Small intestine (tissue), 7 donors: ENCODE data around the gene PHACTR3. TPM values are rescaled to one million over a fixed set of nuclear protein-coding genes. Genes with fewer than 3 reads are reported as not detected.

ENCODE experiments used
- DNase-seq, 2 donors: peaks; one replicate each; pipeline versions ENCODE4 v3.0.0 to v3.0.0-alpha.2; 2013
- FAIRE-seq: peaks from 2 replicates; lab custom pipeline; 2012; peaks lifted over from hg19 to GRCh38; lab: Jason Lieb, UNC
- H3K27ac ChIP-seq, 3 donors: one replicate each; pipeline ENCODE4 v1.5.1; 2013; ENCODE audit warnings: low read length in 2 of 3, mild to moderate bottlenecking in 2 of 3, control low read depth in 1 of 3, inconsistent platforms in 1 of 3, low read depth in 1 of 3, moderate library complexity in 1 of 3
- H3K27me3 ChIP-seq, 3 donors: one replicate each; pipeline ENCODE4 v1.6.1; 2013; ENCODE audit warnings: low read length in 3 of 3, inconsistent platforms in 1 of 3; ENCODE audit not compliant: control insufficient read depth in 3 of 3, insufficient read depth in 3 of 3
- H3K36me3 ChIP-seq, 3 donors: one replicate each; pipeline ENCODE4 v1.6.1; 2013; ENCODE audit warnings: low read length in 3 of 3, inconsistent platforms in 1 of 3, low read depth in 1 of 3, mild to moderate bottlenecking in 1 of 3, moderate library complexity in 1 of 3; ENCODE audit not compliant: control insufficient read depth in 3 of 3, insufficient read depth in 2 of 3
- H3K4me1 ChIP-seq, 3 donors: one replicate each; pipeline ENCODE4 v1.6.1; 2013; ENCODE audit warnings: low read length in 2 of 3, inconsistent platforms in 1 of 3, low read depth in 1 of 3, mild to moderate bottlenecking in 1 of 3, moderate library complexity in 1 of 3; ENCODE audit not compliant: control insufficient read depth in 3 of 3, insufficient read depth in 2 of 3
- H3K4me3 ChIP-seq, 3 donors: one replicate each; pipeline ENCODE4 v1.5.1; 2013; ENCODE audit warnings: low read length in 3 of 3, control low read depth in 1 of 3, inconsistent platforms in 1 of 3, low read depth in 1 of 3, mild to moderate bottlenecking in 1 of 3, moderate library complexity in 1 of 3
- H3K9me3 ChIP-seq, 2 donors: one replicate each; pipeline ENCODE4 v1.6.1; 2013; ENCODE audit warnings: low read depth in 1 of 2, low read length in 1 of 2; ENCODE audit not compliant: control insufficient read depth in 2 of 2, insufficient read depth in 1 of 2
- WGBS, 3 donors: extraction: QIAGEN DNeasy Blood & Tissue Kit; methylation state at CpG; one replicate each; pipeline ENCODE4 v1.1.7; 2013; 5-methylcytosine and 5-hydroxymethylcytosine counted together
- polyA plus RNA-seq, 4 donors: library from polyadenylated mRNA; stranded (reverse) in 3 of 4; unstranded in 1 of 4; fragments of 200-250 nt in 3 of 4; fragments of 120-200 nt in 1 of 4; gene quantifications; one replicate each; pipeline versions ENCODE4 v1.2.1 to v1.2.3, GENCODE V29; 2013
- donor health status: healthy with polysubstance abuse.
- donor health status: control.
- donor health status: control.
- donor health status: Bipolar disorder and iron deficiency.
- donor health status: healthy.

Gene PHACTR3
- polyA plus RNA-seq, 4 donors, result 1.9 to 7.1 (median 4.9) TPM

DNA sequence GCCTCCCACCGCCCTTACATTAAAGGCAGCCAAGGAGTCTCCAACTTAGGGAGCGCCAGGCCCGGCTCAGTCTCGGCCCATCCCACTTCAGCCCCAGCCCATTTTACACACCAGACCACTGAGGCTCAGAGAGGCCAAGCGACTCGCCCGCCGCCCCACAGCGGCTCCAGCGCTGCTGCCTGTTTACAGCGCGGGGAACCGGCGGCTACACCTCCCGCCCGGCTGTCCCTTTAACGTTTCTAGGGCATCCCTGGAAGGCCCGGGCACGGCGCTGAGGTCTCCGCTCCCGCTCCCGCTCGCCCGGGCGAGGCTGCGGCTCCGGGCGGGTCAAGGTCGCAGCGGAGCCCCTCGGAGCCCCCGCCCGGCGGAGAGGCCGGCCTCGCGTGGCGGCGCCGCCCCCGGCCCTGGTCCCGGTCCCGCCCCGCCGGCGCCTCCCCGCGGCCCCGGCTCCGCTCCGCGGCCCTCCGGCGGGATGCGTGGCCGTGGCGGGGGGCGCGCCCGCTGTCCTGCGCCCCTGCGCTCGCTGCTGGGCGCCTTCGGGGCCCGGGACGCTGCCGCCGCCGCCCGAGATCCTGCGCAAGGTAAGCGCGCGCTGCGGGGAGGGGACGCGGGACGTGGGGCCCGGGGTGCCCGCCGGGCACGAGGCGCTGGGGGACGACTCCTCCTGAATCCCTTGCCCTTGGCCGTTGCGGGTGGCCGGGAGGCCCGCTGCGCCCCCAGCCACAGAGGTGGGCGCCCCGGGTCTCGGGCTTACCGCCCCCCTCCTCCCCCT, 27.1 kb upstream of the PHACTR3 start:
- no peaks in the 10 kb centered on the region for H3K9me3 ChIP-seq
- H3K27me3 ChIP-seq, result peaks cover 5 to 40% (median 10%) of the 10 kb centered on the region in 3 donors
- FAIRE-seq (no peak), DNase-seq (no peak)
- H3K4me1 ChIP-seq, result no peaks in the 10 kb centered on the region
- H3K4me3 ChIP-seq, result no peak overlapping the region
- 5 to 8% (median 5%) methylated on average over 72 to 95 of the region's 95 CpGs for WGBS, 3 donors
- H3K27ac ChIP-seq, result no peak overlapping the region
- H3K36me3 ChIP-seq, result no peaks in the 10 kb centered on the region

- H3K27ac ChIP-seq, result no peak overlapping the region
- H3K9me3 ChIP-seq, result no peaks in the 10 kb centered on the region
- H3K4me3 ChIP-seq, result no peak overlapping the region
- H3K4me1 ChIP-seq, result no peaks in the 10 kb centered on the region
- H3K36me3 ChIP-seq, result no peaks in the 10 kb centered on the region
- 56 to 58% (median 56%) methylated on average over 16 to 18 of the region's 18 CpGs for WGBS, 3 donors
- DNase-seq (no peak), FAIRE-seq (no peak)
- H3K27me3 ChIP-seq, result peaks cover 5 to 40% (median 10%) of the 10 kb centered on the region in 3 donors
These were observed 26.4 kb upstream of the PHACTR3 start for GRCh38 chr20:59577809-59578435.

- Histone ChIP-seq H3K9me3 (no peaks in the 10 kb centered on the region), H3K4me1 (no peaks in the 10 kb centered on the region), H3K27ac (no peak overlapping the region), H3K36me3 (no peaks in the 10 kb centered on the region), H3K4me3 (no peak overlapping the region), H3K27me3 (peaks cover 5 to 40% (median 10%) of the 10 kb centered on the region in 3 donors)
- 75 to 84% (median 79%) methylated on average over 18 of the region's 18 CpGs for WGBS, 3 donors
- no peak for FAIRE-seq
- DNase-seq, result no peak
These were observed 25.6 kb upstream of the PHACTR3 start for GRCh38 chr20:59578436-59579403.

DNA sequence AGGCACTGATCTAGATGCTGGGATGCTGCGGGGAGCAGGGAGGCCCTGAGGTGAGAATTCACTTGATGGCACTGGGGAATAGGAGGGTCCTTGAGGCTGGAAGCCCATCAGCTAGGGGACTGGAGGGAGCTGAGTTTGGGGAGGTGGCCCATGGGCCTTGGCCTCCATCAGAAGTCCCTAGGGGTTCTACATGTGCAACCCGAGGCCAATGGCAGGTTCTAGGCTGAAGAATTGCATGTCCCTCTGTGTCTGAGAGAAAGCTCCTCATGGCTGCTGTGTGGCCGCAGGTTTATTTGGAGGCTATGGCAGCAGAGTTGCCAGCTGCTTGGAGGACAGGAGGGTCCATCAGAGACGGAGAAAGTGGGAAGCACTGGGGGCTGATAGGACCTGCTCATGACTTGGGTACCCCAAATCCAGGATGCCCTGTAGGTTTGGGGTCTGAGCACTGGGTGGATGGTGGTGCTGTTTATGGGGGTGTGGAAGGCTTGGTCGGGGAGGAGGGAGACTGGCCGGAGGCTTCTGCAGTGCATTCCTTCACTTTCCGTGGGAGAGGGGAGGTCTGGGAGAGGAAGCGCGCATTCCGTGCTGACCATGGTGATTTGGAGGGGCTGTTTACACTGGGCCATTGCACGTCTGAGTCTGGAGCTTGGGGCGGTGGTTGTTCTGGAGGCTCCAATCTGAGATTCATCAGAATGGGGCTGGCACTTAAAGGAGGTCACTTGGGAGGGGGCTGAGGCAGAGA, 24.8 kb upstream of the PHACTR3 start:
- no peak for FAIRE-seq
- no peaks in the 10 kb centered on the region for H3K36me3 ChIP-seq
- no peaks in the 10 kb centered on the region for H3K4me1 ChIP-seq
- H3K27ac ChIP-seq, result no peak overlapping the region
- no peak for DNase-seq
- H3K9me3 ChIP-seq, result no peaks in the 10 kb centered on the region
- H3K27me3 ChIP-seq, result peaks cover 5 to 40% (median 10%) of the 10 kb centered on the region in 3 donors
- WGBS, 3 donors, result 56 to 62% (median 58%) methylated on average over 12 of the region's 12 CpGs
- H3K4me3 ChIP-seq, result no peak overlapping the region

DNA sequence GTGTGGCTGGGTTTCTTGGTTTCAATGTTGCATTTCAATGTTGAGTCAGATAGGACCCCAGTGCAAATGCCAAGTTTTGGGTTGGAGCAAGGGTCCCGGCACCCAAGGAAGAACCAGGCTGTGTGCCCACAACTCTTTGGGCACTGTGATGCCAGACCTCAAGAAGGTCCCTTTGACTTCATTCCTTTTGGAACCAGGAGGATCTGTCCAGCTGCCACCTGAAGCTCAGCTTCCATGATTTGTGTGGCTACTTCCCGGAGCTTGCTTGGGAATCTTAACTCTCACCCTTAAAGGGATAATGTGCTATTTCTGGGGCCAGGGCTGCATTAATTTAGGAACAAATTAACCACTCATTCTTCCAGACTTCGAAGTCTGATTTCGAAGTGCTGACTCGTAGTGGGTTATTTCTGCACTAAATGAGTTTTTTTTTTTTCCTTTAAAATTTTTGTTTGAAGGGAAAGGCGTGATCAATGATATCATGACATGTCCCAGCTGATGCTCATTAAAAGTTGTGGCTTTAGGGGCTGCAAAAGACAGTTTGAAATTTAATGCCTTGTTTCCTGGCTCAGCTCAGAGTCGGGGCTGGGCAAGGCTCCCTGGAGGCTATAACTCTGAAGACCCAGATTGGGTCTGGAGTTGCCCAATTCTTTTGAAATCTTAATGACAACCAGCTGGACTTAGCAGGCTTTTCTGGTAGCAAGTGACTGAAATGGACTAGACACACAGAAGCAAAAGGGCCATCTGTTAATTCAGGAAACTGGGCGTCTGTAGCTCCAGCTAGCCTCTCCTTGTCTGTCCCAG, 24.0 kb upstream of the PHACTR3 start:
- DNase-seq (no peak), FAIRE-seq (no peak)
- Histone ChIP-seq H3K4me3 (no peak overlapping the region), H3K4me1 (no peaks in the 10 kb centered on the region), H3K27ac (no peak overlapping the region), H3K9me3 (no peaks in the 10 kb centered on the region), H3K36me3 (no peaks in the 10 kb centered on the region), H3K27me3 (peaks cover 5 to 37% (median 10%) of the 10 kb centered on the region in 3 donors)
- WGBS, 3 donors, result 51 to 54% (median 54%) methylated on average over 8 of the region's 8 CpGs

DNA sequence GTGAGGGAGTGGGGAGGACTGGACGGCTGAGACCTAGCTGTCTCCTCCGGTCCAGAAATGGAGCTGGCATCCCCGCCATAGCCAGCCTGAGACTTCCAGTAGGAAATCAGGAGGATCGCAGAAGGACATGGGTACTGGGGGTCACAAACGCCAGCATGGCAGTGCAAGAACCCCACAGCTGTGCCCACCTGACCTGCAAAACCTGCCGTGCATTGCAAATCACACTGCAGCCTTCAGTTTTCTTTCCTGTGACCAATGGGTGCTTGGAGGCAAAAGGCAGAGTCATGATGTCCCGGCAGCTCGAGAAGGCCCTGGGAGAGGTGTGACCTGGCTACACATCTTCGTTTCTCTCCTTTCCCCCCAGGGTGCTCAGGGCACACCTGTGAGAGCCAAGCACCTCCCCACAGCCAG, 23.3 kb upstream of the PHACTR3 start:
- Histone ChIP-seq H3K9me3 (no peaks in the 10 kb centered on the region), H3K27me3 (peaks cover 5 to 32% (median 10%) of the 10 kb centered on the region in 3 donors), H3K27ac (no peak overlapping the region), H3K4me3 (no peak overlapping the region), H3K36me3 (no peaks in the 10 kb centered on the region), H3K4me1 (no peaks in the 10 kb centered on the region)
- 73 to 78% (median 78%) methylated on average over 9 of the region's 9 CpGs for WGBS, 3 donors
- DNase-seq (no peak), FAIRE-seq (no peak)

DNA sequence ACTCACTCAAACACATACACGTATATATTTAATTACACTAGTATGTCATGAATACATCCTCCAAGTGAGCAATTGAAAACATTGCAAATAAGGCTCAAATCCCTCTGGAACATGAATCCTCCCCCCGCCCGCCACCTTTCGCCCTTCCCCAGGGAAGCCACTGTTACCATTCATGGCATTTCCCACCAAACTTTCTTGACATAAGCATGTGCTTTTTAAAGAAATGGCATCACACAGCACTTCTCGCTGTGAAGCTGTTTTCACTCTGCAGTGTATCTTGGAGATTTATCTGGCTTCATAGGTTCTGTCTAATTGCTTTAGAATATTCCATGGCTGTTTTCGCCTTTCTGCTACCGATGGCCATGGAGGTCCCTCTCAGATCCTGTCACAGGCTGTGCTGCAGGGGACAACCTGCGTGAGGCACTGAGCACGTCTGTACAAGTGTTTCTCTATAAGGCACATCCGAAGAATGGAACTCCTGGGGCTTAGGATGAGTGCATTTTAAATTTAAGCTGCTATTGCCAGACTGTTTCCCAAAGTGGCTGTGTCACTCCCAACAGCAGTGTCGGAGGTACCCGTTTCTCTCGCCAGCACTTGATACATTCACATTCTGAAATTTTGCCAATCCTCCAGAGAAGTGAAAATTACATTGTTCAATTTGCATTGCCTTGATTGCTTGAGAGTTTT, 22.2 kb upstream of the PHACTR3 start:
- H3K9me3 ChIP-seq, result no peaks in the 10 kb centered on the region
- no peaks in the 10 kb centered on the region for H3K4me1 ChIP-seq
- H3K4me3 ChIP-seq, result no peak overlapping the region
- peaks cover 4 to 21% (median 5%) of the 10 kb centered on the region in 3 donors for H3K27me3 ChIP-seq
- H3K36me3 ChIP-seq, result no peaks in the 10 kb centered on the region
- DNase-seq, result no peak
- no peak overlapping the region for H3K27ac ChIP-seq
- WGBS, 3 donors, result 81 to 86% (median 82%) methylated on average over 13 of the region's 13 CpGs
- no peak for FAIRE-seq
